Measurements from ENCODE around the gene OR6K3.
"Not testable (repeated sequence)": the region's sequence is repeated elsewhere in the genome, so short reads cannot be mapped to it uniquely, and the experiment has no call there.

Gene OR6K3

DNA sequence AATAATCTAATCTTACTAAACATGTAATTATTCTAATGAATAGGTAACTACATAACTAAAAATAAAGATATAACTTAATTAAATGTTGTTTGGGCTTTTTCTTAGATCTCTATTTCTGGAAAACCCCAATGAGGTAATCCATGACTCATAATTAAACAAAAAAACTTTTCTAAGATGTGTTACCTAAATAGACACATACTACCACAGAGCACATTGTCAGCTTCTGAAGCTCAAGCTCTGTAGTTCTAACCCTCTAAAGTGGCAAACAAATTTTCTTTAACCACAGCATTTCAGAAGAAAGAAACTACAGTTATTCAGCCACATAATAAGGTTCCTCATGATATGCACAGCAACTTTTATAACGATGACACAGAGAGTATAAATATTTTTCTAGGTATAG is 4.2 kb downstream of the OR6K3 start:
- H3K4me3 ChIP-seq (ENCODE audit: low read depth, low read length): no peak overlapping the region
- no peak overlapping the region for H3K9ac ChIP-seq (ENCODE audit: low read length)
- no peaks in the 10 kb centered on the region for H3K9me3 ChIP-seq (ENCODE audit: control insufficient read depth, insufficient read depth, low read depth, low read length)
- H3K27ac ChIP-seq (ENCODE audit: low read depth, low read length): no peak overlapping the region
- no peaks in the 10 kb centered on the region for H3K36me3 ChIP-seq (ENCODE audit: control insufficient read depth, insufficient read depth, low read length)
- peaks cover 4% of the 10 kb centered on the region; the same call in 1 of the 2 replicates for H3K27me3 ChIP-seq (ENCODE audit: control insufficient read depth, insufficient read depth, low read length)
- no peaks in the 10 kb centered on the region for H3K4me1 ChIP-seq (ENCODE audit: control insufficient read depth, insufficient read depth, low read length)

DNA sequence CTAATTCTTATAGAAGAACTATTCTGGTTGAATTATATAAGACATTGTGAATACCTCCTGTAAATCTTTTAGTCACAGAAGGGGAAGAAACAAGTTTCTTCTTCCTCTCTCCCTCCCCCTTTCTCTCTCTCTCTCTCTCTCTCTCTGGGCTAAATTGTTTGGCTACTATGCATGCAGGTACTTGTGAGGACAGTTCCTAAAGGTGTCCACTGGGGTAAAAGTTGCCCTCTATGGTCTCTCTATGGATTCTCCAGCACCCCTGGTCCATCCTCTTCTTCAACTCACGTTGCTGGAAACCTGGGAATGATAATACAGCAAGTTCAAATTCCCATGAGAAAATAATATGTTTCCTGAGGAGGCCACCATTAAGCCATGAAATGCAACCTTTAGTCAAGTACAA is 5.8 kb downstream of the OR6K3 start:
- no peaks in the 10 kb centered on the region for H3K36me3 ChIP-seq (ENCODE audit: control insufficient read depth, insufficient read depth, low read length)
- H3K9ac ChIP-seq (ENCODE audit: low read length): no peak overlapping the region
- H3K4me3 ChIP-seq (ENCODE audit: low read depth, low read length): no peak overlapping the region
- H3K4me1 ChIP-seq (ENCODE audit: control insufficient read depth, insufficient read depth, low read length): no peaks in the 10 kb centered on the region
- H3K9me3 ChIP-seq (ENCODE audit: control insufficient read depth, insufficient read depth, low read depth, low read length): no peaks in the 10 kb centered on the region
- H3K27ac ChIP-seq (ENCODE audit: low read depth, low read length): no peak overlapping the region
- peaks cover 4% of the 10 kb centered on the region; the same call in 1 of the 2 replicates for H3K27me3 ChIP-seq (ENCODE audit: control insufficient read depth, insufficient read depth, low read length)

DNA sequence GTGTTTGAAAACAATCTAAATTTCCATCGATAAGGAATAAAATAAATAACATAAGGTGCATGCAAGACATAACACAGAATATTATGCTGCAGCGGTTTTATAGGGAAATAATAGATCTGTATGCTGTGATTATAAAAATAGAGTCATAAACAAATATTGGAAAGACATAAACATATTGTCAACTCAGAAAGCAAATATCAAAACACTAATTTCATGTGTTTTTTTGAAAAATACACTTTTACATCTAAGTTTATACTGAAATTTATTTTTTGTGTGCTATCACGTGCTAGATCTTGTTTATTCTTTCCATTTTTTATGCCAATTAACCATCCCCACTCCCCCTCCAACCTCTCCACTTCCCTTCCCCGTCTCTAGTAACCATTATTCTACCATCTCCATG is 9.4 kb downstream of the OR6K3 start:
- no peak overlapping the region for H3K27ac ChIP-seq (ENCODE audit: low read depth, low read length)
- H3K27me3 ChIP-seq (ENCODE audit: control insufficient read depth, insufficient read depth, low read length): peaks cover 4% of the 10 kb centered on the region; the same call in 1 of the 2 replicates
- H3K36me3 ChIP-seq (ENCODE audit: control insufficient read depth, insufficient read depth, low read length): no peaks in the 10 kb centered on the region
- no peak overlapping the region for H3K4me3 ChIP-seq (ENCODE audit: low read depth, low read length)
- H3K4me1 ChIP-seq (ENCODE audit: control insufficient read depth, insufficient read depth, low read length): no peaks in the 10 kb centered on the region
- no peak overlapping the region for H3K9ac ChIP-seq (ENCODE audit: low read length)
- no peaks in the 10 kb centered on the region for H3K9me3 ChIP-seq (ENCODE audit: control insufficient read depth, insufficient read depth, low read depth, low read length)

DNA sequence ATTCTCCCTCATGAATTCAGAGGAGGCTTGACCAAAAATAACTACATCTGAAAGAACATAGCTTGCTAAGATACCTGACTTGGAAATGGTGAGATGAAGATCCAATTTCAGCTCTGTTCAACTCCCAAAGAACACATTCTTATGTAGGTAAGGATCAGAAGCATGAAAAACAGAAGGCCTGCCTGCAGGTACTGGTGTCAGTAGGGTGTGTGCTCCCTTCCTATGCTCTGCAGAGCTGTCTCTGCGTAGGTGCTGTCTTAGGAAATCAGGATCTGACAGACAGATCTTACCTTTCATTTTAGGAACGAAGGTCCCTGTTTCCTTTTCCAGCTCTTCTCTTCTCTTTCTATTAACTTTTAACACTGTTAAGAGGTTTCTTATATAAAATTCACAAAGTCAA is 14.4 kb downstream of the OR6K3 start:
- Histone ChIP-seq H3K9me3 (ENCODE audit: control insufficient read depth, insufficient read depth, low read depth, low read length) (no peaks in the 10 kb centered on the region), H3K27me3 (ENCODE audit: control insufficient read depth, insufficient read depth, low read length) (no peaks in the 10 kb centered on the region), H3K9ac (ENCODE audit: low read length) (no peak overlapping the region), H3K4me3 (ENCODE audit: low read depth, low read length) (no peak overlapping the region), H3K27ac (ENCODE audit: low read depth, low read length) (no peak overlapping the region), H3K4me1 (ENCODE audit: control insufficient read depth, insufficient read depth, low read length) (no peaks in the 10 kb centered on the region), H3K36me3 (ENCODE audit: control insufficient read depth, insufficient read depth, low read length) (no peaks in the 10 kb centered on the region)

DNA sequence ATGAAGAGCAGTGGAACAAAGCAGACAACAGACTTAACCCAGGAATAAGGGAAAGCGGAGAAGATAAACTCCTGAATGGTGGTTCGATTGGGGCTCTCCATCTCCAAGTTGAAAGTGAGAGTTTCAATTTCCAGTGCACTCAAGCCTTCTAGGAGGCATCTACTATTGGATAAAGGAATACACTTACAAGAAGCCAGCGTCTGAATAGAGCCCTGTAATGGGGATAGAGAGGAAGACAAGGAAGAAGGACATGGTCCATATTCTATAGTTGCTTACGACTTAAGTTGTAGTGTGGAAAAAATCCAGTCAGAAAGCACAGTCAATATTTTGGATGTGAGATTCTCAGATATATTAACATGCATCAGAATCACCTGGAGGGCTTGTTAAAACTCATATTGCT is 20.0 kb downstream of the OR6K3 start, which contains the start of gene OR6K2:
OR6K2 (minus strand) TSS at position 101 of the 400 bp plus-strand sequence; CDS start at position 101, 0 bp downstream.
- H3K4me3 ChIP-seq (ENCODE audit: low read depth, low read length): no peak within 1 kb of the TSS
- H3K9ac ChIP-seq (ENCODE audit: low read length): no peak within 1 kb of the TSS
- H3K27me3 ChIP-seq (ENCODE audit: control insufficient read depth, insufficient read depth, low read length): no peaks in the 10 kb centered on the region
- no peaks in the 10 kb centered on the region for H3K9me3 ChIP-seq (ENCODE audit: control insufficient read depth, insufficient read depth, low read depth, low read length)
- no peaks in the 10 kb centered on the region for H3K36me3 ChIP-seq (ENCODE audit: control insufficient read depth, insufficient read depth, low read length)
- no peaks in the 10 kb centered on the region for H3K4me1 ChIP-seq (ENCODE audit: control insufficient read depth, insufficient read depth, low read length)
- H3K27ac ChIP-seq (ENCODE audit: low read depth, low read length): no peak within 1 kb of the TSS

DNA sequence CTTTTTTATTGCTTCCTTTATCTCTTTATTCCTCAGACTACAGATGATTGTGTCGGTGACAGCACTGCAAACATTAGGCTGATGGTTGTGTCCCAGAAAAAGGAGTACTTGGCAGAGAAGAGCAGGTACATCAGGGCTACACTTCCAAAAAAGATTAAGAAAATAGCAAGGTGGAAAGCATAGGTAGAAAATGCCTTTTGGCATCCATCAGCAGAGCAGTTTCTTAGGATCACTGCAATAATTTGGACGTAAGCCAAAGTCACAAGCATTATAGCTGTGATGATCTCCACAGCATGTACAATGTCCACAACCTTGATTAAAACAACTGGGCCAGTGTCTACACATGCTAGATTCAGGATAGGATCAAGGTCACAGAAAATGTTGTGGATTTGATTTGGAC is 25.9 kb downstream of the OR6K3 start:
- no peak overlapping the region for H3K4me3 ChIP-seq (ENCODE audit: low read depth, low read length)
- H3K36me3 ChIP-seq (ENCODE audit: control insufficient read depth, insufficient read depth, low read length): no peaks in the 10 kb centered on the region
- no peaks in the 10 kb centered on the region for H3K4me1 ChIP-seq (ENCODE audit: control insufficient read depth, insufficient read depth, low read length)
- H3K9me3 ChIP-seq (ENCODE audit: control insufficient read depth, insufficient read depth, low read depth, low read length): no peaks in the 10 kb centered on the region
- no peaks in the 10 kb centered on the region for H3K27me3 ChIP-seq (ENCODE audit: control insufficient read depth, insufficient read depth, low read length)
- no peak overlapping the region for H3K9ac ChIP-seq (ENCODE audit: low read length)
- no peak overlapping the region for H3K27ac ChIP-seq (ENCODE audit: low read depth, low read length)

DNA sequence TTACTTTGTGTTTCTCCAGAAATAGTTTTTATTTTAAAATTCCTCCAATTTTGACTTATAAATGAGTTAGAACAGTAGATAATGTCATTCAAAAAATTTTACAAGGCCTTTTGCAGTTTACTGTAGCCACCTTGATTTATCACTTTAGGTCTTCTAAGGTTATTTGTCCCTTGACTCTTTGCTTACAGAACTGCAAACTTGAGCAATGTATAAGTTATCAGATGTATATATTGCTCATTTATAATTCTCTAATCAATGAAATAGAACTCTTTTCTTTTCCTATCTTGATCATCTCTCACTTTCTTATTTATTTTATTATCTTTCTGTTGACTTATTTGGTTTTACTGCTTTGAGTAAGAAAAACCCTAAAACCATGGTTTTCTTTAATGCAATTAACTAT is 28.2 kb downstream of the OR6K3 start:
- no peaks in the 10 kb centered on the region for H3K27me3 ChIP-seq (ENCODE audit: control insufficient read depth, insufficient read depth, low read length)
- no peaks in the 10 kb centered on the region for H3K4me1 ChIP-seq (ENCODE audit: control insufficient read depth, insufficient read depth, low read length)
- H3K9me3 ChIP-seq (ENCODE audit: control insufficient read depth, insufficient read depth, low read depth, low read length): no peaks in the 10 kb centered on the region
- no peak overlapping the region for H3K9ac ChIP-seq (ENCODE audit: low read length)
- H3K36me3 ChIP-seq (ENCODE audit: control insufficient read depth, insufficient read depth, low read length): no peaks in the 10 kb centered on the region
- H3K4me3 ChIP-seq (ENCODE audit: low read depth, low read length): no peak overlapping the region
- H3K27ac ChIP-seq (ENCODE audit: low read depth, low read length): no peak overlapping the region

DNA sequence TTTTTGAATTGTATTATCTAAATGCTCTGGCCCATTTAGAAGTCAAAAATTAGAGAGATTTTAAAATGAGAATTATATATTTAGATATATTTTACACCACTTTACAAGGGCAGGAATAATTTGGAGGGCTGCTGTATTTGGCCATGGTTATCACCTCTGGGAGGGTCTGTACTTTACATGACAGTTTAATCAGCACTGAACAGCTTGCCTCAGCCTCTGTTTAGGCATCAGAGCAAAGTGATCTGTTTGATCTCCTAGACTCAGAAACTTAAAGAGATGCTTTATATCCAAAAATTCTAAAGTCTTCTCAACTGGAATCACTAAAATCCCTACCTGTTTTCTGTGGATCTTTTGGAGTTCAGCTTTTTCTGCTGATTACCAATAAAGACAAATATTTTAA is 28.6 kb downstream of the OR6K3 start:
- H3K27ac ChIP-seq (ENCODE audit: low read depth, low read length): no peak overlapping the region
- no peak overlapping the region for H3K9ac ChIP-seq (ENCODE audit: low read length)
- H3K9me3 ChIP-seq (ENCODE audit: control insufficient read depth, insufficient read depth, low read depth, low read length): no peaks in the 10 kb centered on the region
- no peak overlapping the region for H3K4me3 ChIP-seq (ENCODE audit: low read depth, low read length)
- no peaks in the 10 kb centered on the region for H3K27me3 ChIP-seq (ENCODE audit: control insufficient read depth, insufficient read depth, low read length)
- no peaks in the 10 kb centered on the region for H3K4me1 ChIP-seq (ENCODE audit: control insufficient read depth, insufficient read depth, low read length)
- no peaks in the 10 kb centered on the region for H3K36me3 ChIP-seq (ENCODE audit: control insufficient read depth, insufficient read depth, low read length)

DNA sequence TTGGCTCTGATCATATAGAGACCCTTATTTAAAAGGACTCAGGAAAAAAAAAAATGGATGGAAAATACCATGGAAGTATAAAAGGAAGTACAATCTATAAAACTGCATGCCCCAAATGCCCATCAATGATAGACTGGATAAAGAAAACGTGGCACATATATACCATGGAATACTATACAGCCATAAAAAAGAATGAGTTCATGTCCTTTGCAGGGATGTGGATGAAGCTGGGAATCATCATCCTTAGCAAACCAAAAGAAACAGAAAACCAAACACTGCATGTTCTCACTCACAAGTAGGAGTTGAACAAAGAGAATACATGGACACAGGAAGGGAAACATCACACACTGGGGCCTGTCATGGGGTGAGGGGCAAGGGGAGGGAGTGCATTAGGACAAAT is 29.4 kb downstream of the OR6K3 start:
- not testable (repeated sequence) for H3K4me1 ChIP-seq (ENCODE audit: control insufficient read depth, insufficient read depth, low read length); H3K4me3 ChIP-seq (ENCODE audit: low read depth, low read length); H3K36me3 ChIP-seq (ENCODE audit: control insufficient read depth, insufficient read depth, low read length); H3K27ac ChIP-seq (ENCODE audit: low read depth, low read length); H3K27me3 ChIP-seq (ENCODE audit: control insufficient read depth, insufficient read depth, low read length); H3K9me3 ChIP-seq (ENCODE audit: control insufficient read depth, insufficient read depth, low read depth, low read length); H3K9ac ChIP-seq (ENCODE audit: low read length)

DNA sequence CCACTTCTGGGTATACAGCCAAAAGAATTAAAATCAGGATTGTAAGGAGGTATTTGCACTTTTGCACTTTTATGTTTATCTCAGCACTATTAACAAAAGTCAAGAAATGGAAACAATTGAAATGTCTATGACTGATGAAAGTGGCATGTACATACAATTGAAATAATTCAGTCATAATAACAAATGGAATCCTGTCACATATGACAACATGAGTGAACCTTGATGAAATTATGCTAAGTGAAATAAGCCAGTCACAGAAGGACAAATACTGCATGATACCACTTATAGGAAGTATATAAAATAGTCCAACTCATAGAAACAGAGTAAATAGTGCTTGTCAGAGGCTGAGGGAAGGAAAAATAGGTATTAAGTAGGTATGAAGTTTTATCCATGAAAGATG is 30.6 kb downstream of the OR6K3 start:
- no peaks in the 10 kb centered on the region for H3K9me3 ChIP-seq (ENCODE audit: control insufficient read depth, insufficient read depth, low read depth, low read length)
- H3K27me3 ChIP-seq (ENCODE audit: control insufficient read depth, insufficient read depth, low read length): no peaks in the 10 kb centered on the region
- H3K4me3 ChIP-seq (ENCODE audit: low read depth, low read length): no peak overlapping the region
- no peaks in the 10 kb centered on the region for H3K36me3 ChIP-seq (ENCODE audit: control insufficient read depth, insufficient read depth, low read length)
- no peak overlapping the region for H3K9ac ChIP-seq (ENCODE audit: low read length)
- no peaks in the 10 kb centered on the region for H3K4me1 ChIP-seq (ENCODE audit: control insufficient read depth, insufficient read depth, low read length)
- no peak overlapping the region for H3K27ac ChIP-seq (ENCODE audit: low read depth, low read length)

DNA sequence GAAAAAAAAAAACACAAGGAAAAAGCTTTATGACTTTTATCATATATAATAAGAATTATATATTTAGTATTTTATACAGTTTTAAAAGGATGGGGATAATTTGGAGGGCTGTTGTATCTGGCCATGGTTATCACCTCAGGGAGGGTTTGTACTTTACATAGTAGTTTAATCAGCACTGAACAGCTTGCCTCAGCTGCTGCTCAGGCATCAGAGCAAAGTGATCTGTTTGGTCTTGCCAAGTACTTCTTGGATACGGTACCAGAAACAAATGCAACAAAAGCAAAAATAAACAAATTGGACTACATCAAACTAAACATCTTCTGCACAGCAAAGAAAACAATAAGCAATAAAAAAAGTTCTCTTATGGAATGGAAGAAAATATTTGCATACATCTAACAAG is 31.4 kb downstream of the OR6K3 start:
- H3K9me3 ChIP-seq (ENCODE audit: control insufficient read depth, insufficient read depth, low read depth, low read length): no peaks in the 10 kb centered on the region

DNA sequence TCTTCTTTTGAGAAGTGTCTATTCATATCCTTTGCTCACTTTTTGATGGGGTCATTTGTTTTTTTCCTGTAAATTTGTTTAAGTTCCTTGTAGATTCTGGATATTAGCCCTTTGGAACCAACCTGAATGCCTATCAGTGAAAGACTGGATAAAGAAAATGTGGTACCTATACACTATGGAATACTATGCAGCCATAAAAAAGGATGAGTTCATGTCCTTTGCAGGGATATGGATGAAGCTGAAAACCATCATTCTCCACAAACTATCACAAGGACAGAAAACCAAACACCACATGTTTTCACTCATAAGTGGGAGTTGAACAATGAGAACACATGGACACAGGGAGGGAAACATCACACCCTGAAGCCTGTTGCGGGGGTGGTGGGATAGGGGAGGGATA is 32.2 kb downstream of the OR6K3 start:
- not testable (repeated sequence) for H3K4me1 ChIP-seq (ENCODE audit: control insufficient read depth, insufficient read depth, low read length); H3K4me3 ChIP-seq (ENCODE audit: low read depth, low read length); H3K9ac ChIP-seq (ENCODE audit: low read length); H3K36me3 ChIP-seq (ENCODE audit: control insufficient read depth, insufficient read depth, low read length); H3K27ac ChIP-seq (ENCODE audit: low read depth, low read length); H3K9me3 ChIP-seq (ENCODE audit: control insufficient read depth, insufficient read depth, low read depth, low read length); H3K27me3 ChIP-seq (ENCODE audit: control insufficient read depth, insufficient read depth, low read length)

More for the DNA sequence above, 31.4 kb downstream of the OR6K3 start:
- Histone ChIP-seq H3K27me3 (ENCODE audit: control insufficient read depth, insufficient read depth, low read length) (no peaks in the 10 kb centered on the region), H3K27ac (ENCODE audit: low read depth, low read length) (no peak overlapping the region), H3K9ac (ENCODE audit: low read length) (no peak overlapping the region), H3K4me1 (ENCODE audit: control insufficient read depth, insufficient read depth, low read length) (no peaks in the 10 kb centered on the region), H3K4me3 (ENCODE audit: low read depth, low read length) (no peak overlapping the region), H3K36me3 (ENCODE audit: control insufficient read depth, insufficient read depth, low read length) (no peaks in the 10 kb centered on the region)
